Activated gamma-delta T cell (primary cell): Measurements from ENCODE around the gene BTBD19.
"Not testable (repeated sequence)": the region's sequence is repeated elsewhere in the genome, so short reads cannot be mapped to it uniquely, and the experiment has no call there.

Experiments used
- DNase-seq: peaks from one replicate; lab custom pipeline; 2025; lab: John Stamatoyannopoulos, UW

BTBD19 gene

GRCh38 chr1:44787506-44787905 lies 20.8 kb upstream of the BTBD19 start:
- DNase-seq: no peak

- DNase-seq: no peak
These were observed 20.0 kb upstream of the BTBD19 start, which contains the start of gene BEST4 for GRCh38 chr1:44788120-44788860. BEST4 (minus strand) TSS chr1:44788170; CDS start chr1:44787705, 465 bp downstream.

DNA sequence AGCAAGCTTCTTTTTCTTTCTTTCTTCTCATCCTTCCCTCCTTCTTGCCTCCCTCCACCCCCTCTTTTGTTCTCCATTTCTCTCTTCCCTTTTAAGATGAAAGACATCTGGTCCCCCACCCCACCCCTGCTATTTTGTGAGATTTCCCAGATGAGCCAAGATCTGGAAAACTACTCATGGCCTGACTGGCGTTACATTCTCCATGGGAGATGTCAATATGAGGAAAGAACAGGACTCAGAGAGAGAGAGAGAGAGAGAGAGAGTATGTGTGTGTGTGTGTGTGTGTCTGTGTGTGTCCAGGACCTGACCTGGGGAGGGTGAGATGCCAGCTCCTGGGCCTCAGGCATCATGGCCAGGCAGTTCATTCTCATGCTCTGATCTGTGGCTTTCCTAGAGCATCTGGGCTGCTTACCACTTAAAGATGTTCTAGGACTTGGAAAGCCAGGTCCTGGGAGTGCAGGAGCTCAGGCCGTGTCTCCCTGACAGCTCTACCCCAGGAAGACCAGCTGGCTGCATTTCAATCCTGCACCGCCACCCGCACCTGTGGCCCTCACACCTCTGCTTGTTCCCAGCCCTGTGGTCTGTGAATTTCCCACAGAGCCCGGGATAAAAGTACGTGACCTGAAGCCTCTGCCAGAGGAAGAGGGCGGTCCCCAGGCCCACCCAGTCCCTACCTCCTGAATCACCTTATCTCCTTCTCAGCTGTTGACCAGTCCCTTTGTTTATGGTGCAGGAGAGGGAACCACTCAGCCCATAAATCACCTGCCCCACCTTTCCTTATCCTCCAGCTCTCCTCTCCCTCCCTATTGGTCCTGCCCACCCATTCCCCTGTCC lies 17.1 kb upstream of the BTBD19 start:
- DNase-seq: no peak

- no peak for DNase-seq
These were observed 15.4 kb upstream of the BTBD19 start for GRCh38 chr1:44792736-44793502.

DNA sequence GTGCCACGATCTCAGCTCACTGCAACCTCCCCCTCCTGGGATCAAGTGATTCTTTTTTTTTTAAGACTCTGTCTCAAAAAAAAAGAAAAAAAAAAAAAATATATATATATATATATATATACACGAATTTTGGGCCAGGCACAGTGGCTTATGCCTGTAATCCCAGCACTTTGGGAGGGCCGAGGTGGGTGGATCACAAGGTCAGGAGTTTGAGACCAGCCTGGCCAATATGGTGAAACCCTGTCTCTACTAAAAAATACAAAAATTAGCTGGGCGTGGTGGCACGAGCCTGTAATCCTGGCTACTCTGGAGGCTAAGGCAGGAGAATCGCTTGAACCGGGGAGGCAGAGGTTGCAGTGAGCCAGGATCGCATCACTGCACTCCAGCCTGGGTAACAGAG lies 10.4 kb upstream of the BTBD19 start:
- not testable (repeated sequence) for DNase-seq

- DNase-seq: no peak
These were observed 9.6 kb upstream of the BTBD19 start for GRCh38 chr1:44798481-44799365.

DNA sequence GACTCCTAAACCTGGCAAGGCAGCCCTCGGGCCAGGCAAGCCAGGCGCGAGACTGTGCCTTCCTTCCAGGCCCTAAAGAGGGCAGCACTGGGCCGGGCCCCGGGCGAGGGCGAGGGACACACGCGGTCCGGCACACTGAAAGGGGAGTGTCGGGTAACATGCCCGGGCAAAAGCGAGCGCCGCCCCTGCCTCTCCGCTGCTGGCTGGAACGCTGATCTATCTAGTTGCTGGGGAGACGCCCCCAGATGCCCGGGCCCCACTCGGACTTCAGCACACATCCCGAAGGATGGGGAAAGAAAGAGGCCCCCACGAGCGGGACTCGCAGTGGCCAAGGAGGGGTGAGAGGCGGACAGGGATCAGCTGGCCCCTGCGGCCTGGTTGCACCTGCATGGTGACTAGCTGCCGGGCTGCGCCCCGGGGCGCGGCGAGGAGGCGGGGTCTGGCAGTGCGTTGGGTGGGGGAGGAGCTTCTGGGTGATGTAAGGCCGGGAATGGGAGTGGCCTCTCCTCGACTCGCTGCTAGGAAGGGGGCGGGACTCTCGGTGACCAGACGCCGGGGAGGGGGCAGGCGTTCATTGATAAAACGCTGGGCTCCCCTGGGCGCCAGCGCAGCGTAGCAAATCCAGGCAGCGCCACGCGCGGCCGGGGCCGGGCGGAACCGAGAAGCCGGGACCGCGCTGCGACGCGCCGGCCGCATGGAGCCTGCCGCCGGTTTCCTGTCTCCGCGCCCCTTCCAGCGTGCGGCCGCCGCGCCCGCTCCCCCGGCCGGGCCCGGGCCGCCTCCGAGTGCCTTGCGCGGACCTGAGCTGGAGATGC lies 8.3 kb upstream of the BTBD19 start, which contains the start of gene PLK3:
PLK3 (plus strand) TSS at position 608 of the 815 bp plus-strand sequence; CDS start at position 695, 87 bp downstream.
- DNase-seq: peak; percentile 90

DNA sequence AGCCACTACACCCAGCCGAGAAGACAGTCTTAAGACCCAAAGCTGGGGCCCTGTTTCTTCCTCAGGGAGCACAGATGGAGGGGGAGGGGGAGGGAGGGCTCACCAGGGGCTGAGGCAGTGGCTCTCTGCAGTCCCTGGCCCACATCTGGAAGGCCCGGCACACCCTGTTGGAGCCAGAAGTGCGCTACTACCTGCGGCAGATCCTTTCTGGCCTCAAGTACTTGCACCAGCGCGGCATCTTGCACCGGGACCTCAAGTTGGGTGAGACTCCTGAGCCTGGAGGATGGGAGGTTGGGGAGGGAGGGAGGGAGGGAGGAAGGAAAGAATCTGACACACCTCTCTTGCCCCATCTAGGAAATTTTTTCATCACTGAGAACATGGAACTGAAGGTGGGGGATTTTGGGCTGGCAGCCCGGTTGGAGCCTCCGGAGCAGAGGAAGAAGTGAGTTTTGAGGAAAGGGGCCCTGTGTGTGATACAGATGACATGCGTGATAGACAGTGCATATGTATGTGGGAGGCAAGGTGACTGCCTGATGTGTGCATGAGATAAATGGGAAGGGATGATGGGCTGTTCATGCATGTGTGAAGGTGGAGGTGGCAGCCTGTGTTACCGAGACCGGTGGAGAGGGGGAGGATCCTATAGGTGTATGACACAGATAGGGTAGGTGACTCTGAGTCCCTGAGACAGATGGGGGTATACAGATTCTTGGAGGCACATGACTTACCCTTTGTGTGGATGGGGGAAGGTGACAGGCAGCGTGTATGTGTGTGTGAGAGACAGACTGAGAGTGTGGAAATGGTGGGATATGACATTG lies 6.6 kb upstream of the BTBD19 start:
- no peak for DNase-seq

GRCh38 chr1:44802306-44803061 lies 5.8 kb upstream of the BTBD19 start:
- no peak for DNase-seq

DNA sequence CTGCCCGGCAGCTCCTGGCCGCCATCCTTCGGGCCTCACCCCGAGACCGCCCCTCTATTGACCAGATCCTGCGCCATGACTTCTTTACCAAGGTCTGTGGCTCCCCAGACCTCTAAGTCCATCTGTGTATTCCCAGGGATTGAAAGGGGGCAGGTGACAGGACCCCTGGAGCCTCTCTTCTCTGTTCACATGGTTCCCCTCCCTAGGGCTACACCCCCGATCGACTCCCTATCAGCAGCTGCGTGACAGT lies 5.3 kb upstream of the BTBD19 start:
- no peak for DNase-seq

- no peak for DNase-seq
These were observed 4.8 kb upstream of the BTBD19 start for GRCh38 chr1:44803312-44804095.

GRCh38 chr1:44805311-44806024 lies 2.9 kb upstream of the BTBD19 start:
- no peak for DNase-seq

DNA sequence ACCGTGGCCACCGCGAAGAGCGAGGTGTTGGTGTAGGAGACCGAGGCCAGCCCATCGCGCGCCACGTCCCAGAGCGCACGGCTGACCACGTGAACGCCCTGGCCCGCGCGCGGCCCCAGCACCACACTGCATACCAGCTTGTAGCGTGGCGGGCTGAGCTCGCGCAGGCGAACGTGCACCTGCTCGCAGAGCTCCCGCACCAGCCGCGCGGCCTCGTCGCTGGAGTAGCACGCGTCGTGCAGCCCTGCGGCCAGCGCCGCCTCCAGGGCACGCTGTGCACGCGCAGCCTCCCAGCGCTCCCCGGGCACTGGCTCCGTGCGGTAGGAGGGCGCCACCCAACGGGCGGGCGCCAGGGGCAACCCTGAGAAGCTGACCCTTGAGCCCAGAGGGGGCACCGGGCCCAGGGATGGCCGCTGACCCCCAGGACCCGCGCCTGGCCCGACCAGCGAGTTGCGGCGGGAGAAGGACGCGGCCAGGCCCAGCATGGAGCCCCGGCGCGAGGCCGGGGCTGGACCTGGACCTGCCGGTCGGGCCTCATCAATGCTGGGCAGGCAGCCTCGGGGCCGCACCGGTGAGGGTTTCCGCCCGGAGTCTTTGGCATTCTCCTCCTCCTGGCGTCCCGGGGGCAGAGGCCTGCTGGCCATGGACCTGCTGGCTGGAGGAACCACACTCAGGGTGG lies 2.2 kb upstream of the BTBD19 start:
- DNase-seq: peak; percentile 38

DNA sequence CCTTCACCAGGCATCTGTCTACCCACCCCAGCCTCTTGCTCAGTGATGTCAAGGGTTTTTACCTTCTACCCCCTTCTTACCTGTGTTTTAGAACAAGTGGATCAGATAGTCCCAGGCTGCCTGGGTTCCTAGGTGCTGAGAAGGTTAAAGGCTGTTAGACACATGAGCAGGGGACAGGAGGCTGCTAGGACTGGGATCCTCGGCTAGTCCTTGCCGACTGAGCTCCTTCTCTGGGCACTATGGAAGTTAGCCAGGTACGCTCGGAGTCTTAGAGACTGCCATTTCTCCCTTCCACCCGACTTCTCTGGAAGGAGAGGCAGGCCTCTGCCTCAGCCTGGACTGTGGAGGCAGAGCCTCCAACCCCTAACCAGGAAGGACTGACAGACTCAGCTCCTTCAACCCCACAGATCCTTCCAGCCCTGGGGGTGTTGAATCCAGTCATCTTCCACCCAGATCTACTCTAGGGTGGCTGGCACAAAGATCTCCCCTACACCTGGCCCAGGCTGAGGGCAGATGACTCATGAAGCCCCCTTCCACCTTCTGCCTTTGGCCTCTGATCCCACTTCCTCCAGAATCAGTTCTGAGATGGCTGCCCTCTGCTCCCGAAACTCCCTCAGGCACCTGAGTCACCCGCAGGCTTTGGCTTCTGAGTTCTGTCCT lies 1.5 kb upstream of the BTBD19 start, which contains the start of gene DYNLT4:
DYNLT4 (minus strand) TSS at position 648 of the 660 bp plus-strand sequence. CDS start 683 bp downstream, outside the sequence.
- no peak for DNase-seq

DNA sequence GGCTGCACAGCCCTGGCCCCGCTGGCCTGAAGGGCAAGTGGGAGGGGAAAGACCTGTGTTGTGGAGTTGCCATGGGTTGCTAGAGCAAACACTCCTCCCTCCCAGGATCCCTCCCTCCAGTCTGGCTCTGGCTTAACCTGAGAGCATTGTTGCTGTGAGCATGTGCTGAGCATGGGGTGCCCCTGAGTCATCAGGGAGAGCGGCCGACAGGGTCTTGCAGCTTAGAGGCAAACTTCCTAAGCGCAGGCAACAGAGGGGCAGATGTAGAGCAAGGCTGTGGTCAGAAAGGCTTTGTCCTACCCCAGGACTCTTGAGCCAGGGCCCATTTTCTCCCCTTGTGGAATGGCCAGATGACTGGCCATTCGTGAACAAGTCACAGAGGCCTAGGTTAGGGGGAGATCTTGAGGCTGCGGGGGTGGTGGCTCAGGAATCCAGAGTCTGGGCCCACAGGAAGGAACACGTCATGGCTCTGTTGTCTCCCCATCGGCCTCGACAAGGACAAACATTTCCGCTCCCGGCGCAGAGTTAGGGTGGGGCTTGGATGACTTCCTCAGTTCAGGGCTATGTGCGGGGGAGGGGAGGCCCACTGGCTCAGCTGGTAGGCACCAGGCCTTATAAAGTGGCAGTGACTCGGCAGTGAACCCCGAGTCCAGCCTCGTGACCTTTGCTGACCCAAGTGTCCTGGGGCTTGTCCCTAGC lies 810 bp upstream of the BTBD19 start:
- DNase-seq: peak; percentile 50
